GM19324 (cell line): ENCODE measurements around the gene SCARB2.

Source experiments
- ATAC-seq: cut with Tn5 transposase; IDR thresholded peaks from one replicate; pipeline ENCODE4 v1.9.1; 2021; ENCODE audit warnings: mild to moderate bottlenecking, moderate library complexity; ENCODE audit not compliant: unreplicated experiment, low FRiP score

SCARB2 gene

GRCh38 chr4:76232681-76233080 lies 19.1 kb upstream of the SCARB2 start:
- no peak for ATAC-seq

DNA sequence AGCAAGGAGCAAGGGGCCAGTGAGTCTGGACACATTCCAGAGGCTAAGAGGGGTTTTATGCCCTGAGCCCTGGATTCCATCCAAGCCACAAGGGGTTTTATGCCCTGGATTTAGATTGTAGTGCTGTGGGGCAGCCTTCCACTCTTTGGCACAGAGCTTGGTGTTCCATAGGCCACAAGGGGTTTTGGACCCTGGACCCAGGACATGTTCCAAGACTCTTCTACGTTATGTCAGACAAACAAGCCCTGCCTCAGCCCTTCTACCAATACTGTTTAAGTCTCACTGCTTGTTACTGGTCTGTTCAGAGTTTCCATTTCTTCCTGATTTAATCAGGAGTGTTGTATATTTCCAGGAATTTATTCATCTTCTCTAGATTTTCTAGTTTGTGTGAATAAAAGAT lies 12.8 kb upstream of the SCARB2 start:
- ATAC-seq = no peak

- no peak for ATAC-seq
These were observed 10.5 kb upstream of the SCARB2 start for GRCh38 chr4:76224171-76224570.

DNA sequence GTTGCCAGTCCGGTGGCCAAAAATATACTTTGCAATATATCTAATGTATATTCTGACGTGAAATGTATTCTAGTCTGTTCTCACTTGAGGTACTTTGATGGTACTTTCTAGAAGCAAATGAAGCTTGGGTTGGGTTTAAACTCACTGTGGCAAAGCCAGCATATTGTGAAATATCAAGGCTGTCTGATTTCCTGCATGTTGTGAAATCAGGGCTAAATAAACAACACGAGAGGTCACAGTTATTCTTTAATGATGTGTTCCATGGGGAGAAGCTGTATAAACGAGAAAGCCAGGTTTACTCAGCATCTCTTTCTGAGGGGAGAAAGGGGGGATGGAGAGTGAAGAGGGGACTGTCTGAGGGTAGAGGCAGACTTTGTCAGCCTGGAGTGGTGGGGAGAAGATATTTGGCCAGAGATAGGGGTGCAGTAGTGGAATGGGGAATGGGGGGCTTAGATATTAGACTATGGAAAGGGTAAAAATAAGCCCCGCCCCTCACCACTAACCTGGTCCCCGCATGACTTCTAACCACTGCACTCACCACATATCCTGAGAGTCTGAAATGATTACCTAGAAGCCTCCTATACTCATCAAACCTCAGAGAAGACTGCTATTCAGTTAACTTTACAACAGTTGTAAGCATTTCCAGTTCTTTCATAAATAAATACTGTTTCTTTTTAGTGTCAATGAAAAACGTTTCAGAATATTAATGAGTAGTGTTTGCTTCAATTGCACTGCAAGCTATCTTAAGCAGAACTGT lies 5.9 kb upstream of the SCARB2 start:
- ATAC-seq = no peak

DNA sequence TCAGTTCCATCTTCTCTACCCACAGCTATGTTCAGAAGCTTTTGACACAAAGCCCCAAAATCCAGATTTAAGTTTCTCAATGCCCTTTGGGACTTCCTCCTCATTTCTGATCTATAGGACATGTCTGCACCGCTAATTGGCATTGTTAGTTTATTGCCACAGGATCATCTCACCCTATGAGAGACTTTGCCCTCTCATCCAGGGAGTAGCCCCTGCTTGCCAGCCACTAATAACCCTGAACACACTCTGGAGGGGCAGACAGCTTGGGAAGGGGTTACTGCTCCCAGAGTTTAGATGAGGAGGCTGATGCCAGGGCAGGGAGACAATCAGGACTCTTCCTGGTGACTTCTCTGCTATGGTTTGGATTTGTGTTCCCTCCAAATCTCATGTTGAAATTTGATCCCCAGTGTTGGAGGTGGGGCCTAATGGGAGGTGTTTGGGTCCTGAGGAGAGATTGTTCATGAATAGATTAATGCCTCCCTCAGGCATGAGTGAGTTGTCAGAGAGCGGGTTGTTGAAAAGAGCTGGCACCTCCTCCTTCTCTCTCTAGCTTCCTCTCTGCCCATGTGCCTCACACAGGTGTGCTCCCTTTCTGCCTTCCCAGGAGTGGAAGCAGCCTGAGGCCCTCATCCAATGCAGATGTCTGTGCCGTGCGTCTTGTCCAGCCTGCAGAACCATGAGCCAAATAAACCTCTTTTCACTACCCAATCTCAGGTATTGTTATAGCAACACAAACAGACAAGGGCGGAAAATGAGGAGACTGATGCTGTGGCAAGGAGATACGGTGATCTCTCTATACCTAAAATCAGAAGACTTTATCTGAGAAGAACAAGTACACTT lies 3.6 kb upstream of the SCARB2 start:
- no peak for ATAC-seq

DNA sequence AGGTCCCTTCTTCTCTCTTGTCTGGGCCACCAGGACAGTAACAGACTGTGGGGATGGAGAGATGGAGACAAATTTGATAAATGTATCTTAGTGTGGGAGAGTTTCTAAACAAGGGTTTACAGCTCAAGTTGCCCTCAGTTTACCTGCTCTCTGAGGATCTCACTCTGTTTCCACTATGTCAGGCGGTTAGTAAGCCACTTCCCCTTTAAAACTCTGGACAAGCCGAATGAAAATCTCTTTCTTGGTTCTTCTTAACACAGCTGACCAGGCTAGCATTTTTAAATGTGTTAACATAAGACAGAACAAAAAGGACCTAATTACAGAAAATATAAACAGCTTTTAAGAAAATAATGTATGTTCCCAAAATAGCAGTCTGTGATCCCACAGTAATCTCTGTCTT lies 2.9 kb upstream of the SCARB2 start:
- ATAC-seq = no peak

DNA sequence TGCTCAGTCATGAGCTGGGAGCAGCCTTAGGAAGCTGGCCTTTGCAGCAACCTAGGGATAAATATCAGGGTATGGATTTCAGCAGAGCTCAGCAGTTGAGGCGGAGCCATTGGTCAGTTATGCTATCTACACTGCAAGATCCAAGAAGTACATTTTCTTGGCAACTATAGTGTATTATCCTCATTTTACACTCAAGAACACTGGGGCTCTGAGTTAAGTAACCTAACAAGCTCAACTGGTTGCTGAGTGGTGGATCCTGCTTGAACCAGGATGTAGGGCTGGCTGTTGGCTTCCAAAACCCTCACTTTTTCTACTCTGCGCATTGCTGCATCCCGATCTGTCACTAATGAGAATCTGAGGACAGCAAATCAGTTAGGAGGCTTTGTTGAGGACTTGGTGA lies 1.5 kb upstream of the SCARB2 start:
- no peak for ATAC-seq

- ATAC-seq = no peak
These were observed 602 bp upstream of the SCARB2 start for GRCh38 chr4:76214177-76214675.

- ATAC-seq = no peak
These were observed 691 bp downstream of the SCARB2 start for GRCh38 chr4:76212851-76213414.

DNA sequence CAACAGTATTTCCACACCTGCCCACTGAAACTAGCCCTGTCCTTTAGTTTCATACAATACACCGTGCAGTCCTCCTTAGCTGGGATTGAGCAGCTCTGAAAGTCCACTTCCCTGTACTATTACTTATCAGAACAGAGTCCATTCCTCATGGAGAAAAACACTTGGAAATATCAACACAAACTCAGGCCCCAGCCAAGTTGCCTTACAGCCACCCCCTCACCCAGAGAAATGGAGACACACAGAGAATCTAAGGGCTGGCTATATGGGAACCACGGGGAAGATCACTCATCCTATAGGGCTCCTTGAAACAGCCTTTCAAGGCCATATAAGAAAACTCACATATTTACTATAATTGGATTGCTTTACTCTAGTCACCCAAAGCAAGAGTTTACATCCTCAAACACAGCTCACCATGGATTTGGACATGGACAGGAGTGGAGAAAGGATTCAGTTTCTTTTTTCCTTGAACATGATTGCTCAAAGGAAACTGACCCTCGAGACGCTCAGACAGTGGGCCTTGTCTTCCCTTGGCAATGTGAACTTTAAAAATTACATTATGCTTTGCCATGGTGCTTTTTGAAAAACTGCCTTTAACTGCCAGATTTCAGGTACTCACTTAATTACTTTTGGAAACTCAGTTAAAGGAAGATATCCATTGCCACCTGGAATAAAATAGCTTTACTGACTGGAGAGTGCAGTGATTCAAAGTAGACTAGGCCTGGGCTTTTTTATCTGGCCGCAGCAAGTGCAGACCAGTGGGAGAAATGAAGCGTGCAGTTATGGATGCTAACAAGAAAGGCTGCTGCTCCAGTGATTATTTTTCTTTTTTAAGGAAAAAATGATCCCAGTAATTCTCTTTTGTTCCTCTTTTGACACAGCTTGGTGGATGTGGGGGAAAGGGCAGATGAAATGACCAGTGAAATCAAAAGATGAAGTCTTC lies 1.6 kb downstream of the SCARB2 start:
- ATAC-seq = no peak

- no peak for ATAC-seq
These were observed 3.2 kb downstream of the SCARB2 start for GRCh38 chr4:76210452-76210851.

GRCh38 chr4:76209881-76210280 lies 3.7 kb downstream of the SCARB2 start:
- no peak for ATAC-seq

DNA sequence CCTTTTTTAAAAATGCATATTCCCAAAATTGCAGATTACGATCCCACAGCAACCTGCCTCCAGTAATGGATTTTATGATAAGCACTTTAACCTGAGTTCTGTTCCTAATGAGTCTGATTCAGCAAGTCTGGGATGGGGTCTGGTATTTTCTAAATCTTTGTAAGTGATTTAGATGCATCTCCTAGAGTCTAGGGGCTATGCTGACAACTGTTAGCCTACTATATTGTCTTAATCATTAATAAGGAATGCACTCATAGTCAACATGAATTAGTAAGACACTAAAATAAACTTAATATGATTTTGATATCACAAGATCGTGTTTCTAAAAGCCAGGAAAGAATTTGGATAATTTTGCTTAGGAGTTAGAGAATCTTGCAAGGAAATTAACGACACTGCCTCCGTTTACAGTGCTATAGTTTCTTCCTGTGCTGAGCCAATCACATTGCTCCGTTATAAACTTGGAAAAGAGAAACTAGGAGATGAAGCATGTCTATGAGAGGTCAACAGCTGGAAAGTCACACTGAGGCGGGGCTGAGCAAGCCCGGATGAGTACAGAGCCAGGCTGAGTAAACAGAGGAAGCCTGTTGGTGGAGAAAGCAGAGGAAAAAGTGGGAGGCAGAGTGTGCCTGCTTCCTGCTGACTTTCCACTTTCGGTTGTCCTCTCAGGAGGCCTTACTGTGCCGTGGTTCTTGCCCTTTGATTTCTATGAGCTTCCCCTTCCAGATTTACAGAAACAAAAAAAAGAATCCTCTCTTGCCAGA lies 5.4 kb downstream of the SCARB2 start:
- no peak for ATAC-seq

DNA sequence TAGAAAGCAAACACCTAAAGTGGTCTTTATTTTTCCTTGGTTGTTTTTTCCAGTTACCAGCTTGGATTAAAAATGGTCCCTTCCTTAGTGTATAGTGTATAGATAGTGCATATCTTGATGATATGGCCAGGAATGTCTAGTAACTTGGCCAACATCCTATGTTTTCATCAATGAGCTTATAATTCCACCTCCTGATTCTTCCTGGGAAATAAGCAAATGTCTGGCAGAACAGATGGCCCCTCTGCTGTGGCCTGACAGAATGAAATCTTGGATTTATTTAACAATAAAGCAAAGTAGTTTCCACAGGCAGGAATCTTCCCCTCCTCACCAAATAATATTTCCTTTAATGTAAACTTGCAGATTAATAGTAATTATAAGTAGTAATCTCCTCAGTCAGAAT lies 6.1 kb downstream of the SCARB2 start:
- ATAC-seq = no peak

DNA sequence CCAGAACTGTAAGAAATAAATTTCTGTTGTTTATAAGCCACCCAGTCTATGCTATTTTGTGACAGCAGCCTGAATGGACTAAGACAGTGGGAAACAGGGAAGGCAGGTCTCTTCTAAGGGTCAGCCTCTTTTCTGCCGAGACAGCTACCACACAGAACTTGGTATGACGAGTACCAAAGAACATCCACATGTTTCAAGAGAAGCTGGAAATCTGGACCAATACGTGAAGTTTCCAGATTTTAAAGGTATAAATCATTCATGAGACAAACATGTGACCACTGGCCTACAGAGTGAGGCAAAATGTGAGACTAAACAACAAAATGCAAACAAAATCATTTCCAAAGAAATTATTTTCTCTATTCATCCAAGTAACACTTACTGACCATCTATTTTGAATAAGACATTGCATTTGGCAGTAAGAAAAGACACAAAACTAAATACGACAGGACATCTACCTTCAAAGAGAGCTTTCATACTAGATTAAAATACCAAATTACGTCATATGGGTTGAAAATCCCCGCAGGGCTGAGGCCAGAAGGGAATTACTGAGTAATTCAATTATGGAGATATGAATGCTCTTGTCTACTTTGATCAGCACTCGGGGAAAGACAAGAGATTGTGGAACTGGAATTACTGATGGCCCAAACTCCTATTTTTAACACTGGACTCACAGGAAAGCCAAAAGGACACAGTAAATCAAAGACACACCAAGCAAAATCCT lies 7.2 kb downstream of the SCARB2 start:
- ATAC-seq = no peak

DNA sequence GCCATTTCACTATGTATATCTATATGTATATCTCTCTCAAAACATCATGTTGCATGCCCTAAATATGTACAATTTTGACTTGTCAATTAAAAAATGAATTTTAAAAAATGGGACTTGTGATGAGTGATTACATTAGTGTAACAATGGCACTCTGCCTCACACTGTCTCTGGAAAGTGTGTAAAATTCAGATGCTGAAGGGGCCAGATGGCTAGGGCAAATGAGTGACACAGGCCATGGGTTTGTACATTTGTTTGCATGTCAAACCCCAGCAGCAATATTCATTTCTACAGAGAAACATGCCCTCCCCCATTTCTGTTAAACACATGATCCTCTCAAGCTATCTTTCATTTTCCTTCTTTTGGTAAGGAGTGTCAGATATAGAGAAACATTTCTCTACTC lies 8.1 kb downstream of the SCARB2 start:
- no peak for ATAC-seq

DNA sequence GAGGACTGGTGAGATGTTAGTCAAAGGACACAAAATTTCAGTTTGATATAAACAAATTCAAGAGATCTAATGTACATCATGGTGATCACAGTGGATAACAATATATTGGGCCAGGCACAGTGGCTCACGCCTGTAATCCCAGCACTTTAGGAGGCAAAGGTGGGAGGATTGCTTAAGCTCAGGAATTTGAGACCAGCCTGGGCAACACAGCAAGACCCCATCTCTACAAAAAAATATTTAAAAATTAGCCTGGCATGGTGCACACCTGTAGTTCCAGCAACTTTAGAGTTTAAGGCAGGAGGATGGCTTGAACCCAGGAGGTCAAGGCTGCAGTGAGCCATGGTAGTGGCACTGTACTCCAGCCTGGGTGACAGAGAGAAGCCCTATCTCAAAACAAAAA lies 8.7 kb downstream of the SCARB2 start:
- ATAC-seq = no peak

- ATAC-seq = no peak
These were observed 10.1 kb downstream of the SCARB2 start for GRCh38 chr4:76203541-76203940.

DNA sequence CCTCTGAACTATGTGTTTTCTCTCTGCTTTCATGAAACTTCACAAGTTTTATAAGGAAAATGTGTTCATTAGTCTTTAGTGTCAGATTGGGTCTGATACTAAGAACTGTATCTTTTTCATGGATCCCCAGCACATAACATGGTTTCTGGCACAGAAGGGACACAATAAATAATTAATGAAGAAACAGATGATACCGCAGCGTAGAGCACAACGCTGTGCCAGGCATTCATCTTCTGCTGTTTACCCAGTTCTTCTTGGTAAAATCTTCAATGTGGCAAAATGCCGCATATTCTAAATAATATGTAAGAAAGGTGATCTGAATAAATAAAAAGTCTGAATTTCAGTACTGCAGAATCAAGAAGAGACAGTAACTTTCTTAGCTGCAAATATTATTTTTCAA lies 12.3 kb downstream of the SCARB2 start:
- ATAC-seq = no peak
